Bronchial epithelial cell (primary cell): ENCODE measurements around the gene TAF1D. TPM values are rescaled to one million over a fixed set of nuclear protein-coding genes. Genes with fewer than 3 reads are reported as not detected.

Source experiments
- DNase-seq: peaks from one replicate; pipeline ENCODE4 v3.0.0-alpha.2; 2010; ENCODE audit warnings: low read depth
- FAIRE-seq: peaks from 2 replicates; lab custom pipeline; 2011; peaks lifted over from hg19 to GRCh38; lab: Jason Lieb, UNC
- H3K27me3 ChIP-seq: 2 replicates; pipeline ENCODE4 v1.5.1; 2011; ENCODE audit warnings: low read length; ENCODE audit not compliant: control insufficient read depth, insufficient read depth
- H3K36me3 ChIP-seq: 2 replicates; pipeline ENCODE4 v1.5.1; 2011; ENCODE audit warnings: low read length; ENCODE audit not compliant: control insufficient read depth, insufficient read depth
- H3K4me3 ChIP-seq: 2 replicates; pipeline ENCODE4 v1.5.1; 2011; ENCODE audit warnings: mild to moderate bottlenecking, low read depth, low read length, control low read depth
- CTCF ChIP-seq: IDR thresholded peaks from 2 replicates; pipeline ENCODE4 v1.5.1; 2011; ENCODE audit warnings: mild to moderate bottlenecking, moderate library complexity, low read length, control low read depth, inconsistent platforms; ENCODE audit not compliant: insufficient read depth, severe bottlenecking
- total RNA-seq: library from RNA; depleted of rRNA; stranded (reverse); fragments of >200 nt; gene quantifications from 2 replicates; pipeline ENCODE4 v1.2.1, GENCODE V29; 2014

The TAF1D gene
- total RNA-seq, 1 donor from 2014 or later: 160 TPM

- no peak for TF ChIP-seq CTCF
- Histone ChIP-seq H3K36me3 (peaks cover 18% of the 10 kb centered on the region), H3K27me3 (no peaks in the 10 kb centered on the region), H3K4me3 (no peak overlapping the region)
- DNase-seq (no peak), FAIRE-seq (no peak)
Observed at GRCh38 chr11:93732237-93732892, 8.9 kb downstream of the TAF1D start.

GRCh38 chr11:93730108-93731107 is 10.9 kb downstream of the TAF1D start:
- no peak for FAIRE-seq
- Histone ChIP-seq H3K36me3 (peaks cover 16% of the 10 kb centered on the region), H3K4me3 (no peak overlapping the region), H3K27me3 (no peaks in the 10 kb centered on the region)
- no peak for TF ChIP-seq CTCF
- DNase-seq: no peak

DNA sequence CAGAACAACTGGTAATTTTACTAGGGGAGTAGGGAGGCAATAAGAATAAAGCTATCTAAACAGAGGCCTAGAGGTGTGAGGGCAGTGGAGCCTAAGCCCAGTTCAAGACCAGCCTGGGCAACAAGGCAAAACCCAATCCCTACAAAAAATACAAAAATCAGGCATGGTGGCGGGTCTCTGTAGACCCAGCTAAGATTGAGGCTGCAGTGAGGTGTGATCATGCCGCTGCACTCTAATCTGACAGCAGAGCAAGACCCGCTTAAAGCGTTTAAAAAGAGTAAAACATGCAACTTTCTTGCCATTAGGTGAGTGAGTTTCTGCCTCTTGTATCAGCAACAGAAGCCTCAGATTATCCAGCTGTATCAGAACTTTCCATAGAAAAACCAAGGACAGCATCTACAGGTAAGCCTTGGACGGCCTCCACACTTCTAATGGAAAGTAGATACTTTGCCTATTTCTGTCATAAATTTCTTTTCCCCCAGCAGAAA is 12.1 kb downstream of the TAF1D start:
- FAIRE-seq: no peak
- Histone ChIP-seq H3K4me3 (no peak overlapping the region), H3K36me3 (peaks cover 8% of the 10 kb centered on the region)

DNA sequence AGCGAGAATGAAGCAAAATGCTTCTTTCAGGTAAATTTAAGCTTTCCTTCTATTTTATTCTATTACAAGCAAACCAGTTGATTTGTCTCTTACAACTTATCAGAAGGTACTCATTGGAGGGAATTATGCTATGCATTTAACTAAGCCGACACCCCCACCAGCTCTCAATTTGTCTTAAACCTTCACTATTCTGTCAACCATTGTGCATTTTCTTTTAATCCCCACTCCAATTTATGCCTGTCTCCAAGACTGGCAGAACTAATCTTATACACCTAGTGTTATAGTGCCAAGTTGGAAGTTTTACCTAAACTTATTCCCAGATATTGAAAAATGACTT is 12.5 kb downstream of the TAF1D start:
- peaks cover 8% of the 10 kb centered on the region for H3K36me3 ChIP-seq
- no peak overlapping the region for H3K4me3 ChIP-seq
- no peak for DNase-seq
- TF ChIP-seq CTCF: no peak
- no peaks in the 10 kb centered on the region for H3K27me3 ChIP-seq
- no peak for FAIRE-seq

More for the DNA sequence above, 12.1 kb downstream of the TAF1D start:
- no peaks in the 10 kb centered on the region for H3K27me3 ChIP-seq
- no peak for TF ChIP-seq CTCF
- no peak for DNase-seq

DNA sequence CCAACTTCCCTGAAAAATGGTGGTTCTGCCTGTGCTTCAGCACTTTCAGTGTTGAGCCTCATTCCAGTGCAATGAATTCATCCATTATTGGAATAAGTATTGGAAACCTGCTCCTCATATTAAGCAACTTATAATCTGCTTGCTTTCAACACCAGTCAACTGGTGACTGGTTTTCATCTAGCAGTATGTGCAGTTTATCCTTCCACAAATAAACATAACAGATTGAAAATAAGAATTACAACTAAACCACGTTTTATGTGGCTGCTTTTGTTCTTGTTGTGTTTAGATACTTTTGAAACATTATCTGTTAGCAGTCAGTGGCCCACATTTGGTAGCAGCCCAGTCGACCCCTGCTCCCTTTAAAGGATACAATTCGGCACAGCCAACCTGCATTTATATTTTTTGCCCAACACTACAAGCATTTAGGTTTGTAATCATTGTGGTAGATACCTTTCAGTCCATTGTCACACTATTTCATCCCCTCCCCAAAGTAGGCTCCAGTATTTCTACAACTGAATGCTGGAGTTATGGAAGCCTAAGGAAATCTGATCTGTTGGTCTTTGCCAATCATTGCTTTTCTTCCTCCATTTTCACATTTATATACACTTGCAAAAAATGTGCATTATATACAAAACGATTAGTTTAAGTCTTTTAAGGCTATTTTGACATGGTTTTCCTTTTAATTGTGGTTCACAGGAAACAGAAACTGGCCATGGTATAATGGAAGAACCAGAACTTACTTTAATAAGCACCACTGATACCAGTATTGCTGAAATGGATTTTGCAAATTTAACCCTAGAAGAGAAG is 13.1 kb downstream of the TAF1D start:
- Histone ChIP-seq H3K27me3 (no peaks in the 10 kb centered on the region), H3K36me3 (peaks cover 5% of the 10 kb centered on the region), H3K4me3 (no peak overlapping the region)
- DNase-seq: peak; percentile 9
- no peak for FAIRE-seq
- no peak for TF ChIP-seq CTCF
